Memory B cell (primary cell): ENCODE measurements around the gene TAF1B.

Source experiments
- ATAC-seq: fragments of 150-1000 bp; cut with Tn5 transposase; 2 replicates; pipeline ENCODE4 v1.10.0; 2021; ENCODE audit warnings: low read depth, mild to moderate bottlenecking, moderate library complexity
- DNase-seq, 2 donors: peaks; one replicate each; pipeline ENCODE4 v3.0.0; 2022; ENCODE audit warnings: low spot score in 2 of 2
- H3K27ac Mint-ChIP-seq: one replicate; pipeline ENCODE4 v1.8.0; 2022; ENCODE audit warnings: mild to moderate bottlenecking, moderate library complexity, mixed read lengths
- H3K27me3 Mint-ChIP-seq: one replicate; pipeline ENCODE4 v1.8.0; 2022; ENCODE audit warnings: mixed read lengths
- H3K36me3 Mint-ChIP-seq: one replicate; pipeline ENCODE4 v1.8.0; 2022; ENCODE audit warnings: mild to moderate bottlenecking, mixed read lengths
- H3K4me1 Mint-ChIP-seq: one replicate; pipeline ENCODE4 v1.8.0; 2022; ENCODE audit warnings: mixed read lengths
- H3K4me3 Mint-ChIP-seq: one replicate; pipeline ENCODE4 v1.8.0; 2022; ENCODE audit warnings: mild to moderate bottlenecking, moderate library complexity, mixed read lengths
- H3K9me3 Mint-ChIP-seq: one replicate; pipeline ENCODE4 v1.8.0; 2022; ENCODE audit warnings: mixed read lengths

Gene TAF1B

GRCh38 chr2:9803023-9803805 is 40.1 kb upstream of the TAF1B start:
- Mint-ChIP-seq H3K4me1 (peaks cover 21% of the 10 kb centered on the region), H3K27ac (no peak overlapping the region), H3K27me3 (peaks cover 7% of the 10 kb centered on the region), H3K4me3 (no peak overlapping the region), H3K36me3 (no peaks in the 10 kb centered on the region), H3K9me3 (no peaks in the 10 kb centered on the region)
- no peak for ATAC-seq
- no peak for DNase-seq

GRCh38 chr2:9805435-9806297 is 37.6 kb upstream of the TAF1B start:
- ATAC-seq (no peak), DNase-seq (no peak)
- Mint-ChIP-seq H3K36me3 (no peaks in the 10 kb centered on the region), H3K27me3 (peaks cover 6% of the 10 kb centered on the region), H3K4me1 (peaks cover 4% of the 10 kb centered on the region), H3K27ac (no peak overlapping the region), H3K9me3 (no peaks in the 10 kb centered on the region), H3K4me3 (no peak overlapping the region)

- no peak overlapping the region for H3K4me3 Mint-ChIP-seq
- peaks cover 2% of the 10 kb centered on the region for H3K4me1 Mint-ChIP-seq
- no peaks in the 10 kb centered on the region for H3K9me3 Mint-ChIP-seq
- no peak overlapping the region for H3K27ac Mint-ChIP-seq
- DNase-seq (no peak), ATAC-seq (no peak)
- no peaks in the 10 kb centered on the region for H3K36me3 Mint-ChIP-seq
- peaks cover 6% of the 10 kb centered on the region for H3K27me3 Mint-ChIP-seq
These were observed 37.0 kb upstream of the TAF1B start for GRCh38 chr2:9806298-9806610.

- peaks cover 6% of the 10 kb centered on the region for H3K27me3 Mint-ChIP-seq
- ATAC-seq (no peak), DNase-seq (no peak)
- no peaks in the 10 kb centered on the region for H3K4me1 Mint-ChIP-seq
- no peaks in the 10 kb centered on the region for H3K36me3 Mint-ChIP-seq
- no peak overlapping the region for H3K27ac Mint-ChIP-seq
- no peak overlapping the region for H3K4me3 Mint-ChIP-seq
- no peaks in the 10 kb centered on the region for H3K9me3 Mint-ChIP-seq
These were observed 36.6 kb upstream of the TAF1B start for GRCh38 chr2:9806656-9807055.

- Mint-ChIP-seq H3K27ac (no peak overlapping the region), H3K36me3 (no peaks in the 10 kb centered on the region), H3K4me3 (no peak overlapping the region), H3K27me3 (peaks cover 6% of the 10 kb centered on the region), H3K4me1 (no peaks in the 10 kb centered on the region), H3K9me3 (no peaks in the 10 kb centered on the region)
- no peak for ATAC-seq
- DNase-seq: no peak
These were observed 36.2 kb upstream of the TAF1B start for GRCh38 chr2:9807056-9807455.

GRCh38 chr2:9807555-9808305 is 35.5 kb upstream of the TAF1B start:
- no peak for DNase-seq
- H3K4me1 Mint-ChIP-seq: peaks cover under 1% of the 10 kb centered on the region
- no peak overlapping the region for H3K27ac Mint-ChIP-seq
- no peaks in the 10 kb centered on the region for H3K9me3 Mint-ChIP-seq
- H3K27me3 Mint-ChIP-seq: peaks cover 6% of the 10 kb centered on the region
- no peak overlapping the region for H3K4me3 Mint-ChIP-seq
- no peak for ATAC-seq
- no peaks in the 10 kb centered on the region for H3K36me3 Mint-ChIP-seq

GRCh38 chr2:9808334-9809063 is 34.8 kb upstream of the TAF1B start:
- no peaks in the 10 kb centered on the region for H3K9me3 Mint-ChIP-seq
- DNase-seq (no peak), ATAC-seq (no peak)
- no peak overlapping the region for H3K27ac Mint-ChIP-seq
- H3K4me1 Mint-ChIP-seq: peaks cover 3% of the 10 kb centered on the region
- H3K36me3 Mint-ChIP-seq: no peaks in the 10 kb centered on the region
- no peak overlapping the region for H3K4me3 Mint-ChIP-seq
- peaks cover 9% of the 10 kb centered on the region for H3K27me3 Mint-ChIP-seq

- H3K9me3 Mint-ChIP-seq: no peaks in the 10 kb centered on the region
- ATAC-seq (no peak), DNase-seq (no peak)
- no peak overlapping the region for H3K27ac Mint-ChIP-seq
- H3K4me3 Mint-ChIP-seq: no peak overlapping the region
- peaks cover 7% of the 10 kb centered on the region for H3K4me1 Mint-ChIP-seq
- no peaks in the 10 kb centered on the region for H3K36me3 Mint-ChIP-seq
- H3K27me3 Mint-ChIP-seq: peaks cover 10% of the 10 kb centered on the region
These were observed 34.3 kb upstream of the TAF1B start for GRCh38 chr2:9809064-9809356.

GRCh38 chr2:9809448-9810088 is 33.7 kb upstream of the TAF1B start:
- Mint-ChIP-seq H3K27me3 (peaks cover 10% of the 10 kb centered on the region), H3K36me3 (no peaks in the 10 kb centered on the region), H3K27ac (no peak overlapping the region), H3K4me3 (no peak overlapping the region), H3K4me1 (peaks cover 10% of the 10 kb centered on the region), H3K9me3 (no peaks in the 10 kb centered on the region)
- DNase-seq: no peak
- no peak for ATAC-seq

GRCh38 chr2:9811216-9811615 is 32.1 kb upstream of the TAF1B start:
- Mint-ChIP-seq H3K9me3 (no peaks in the 10 kb centered on the region), H3K27me3 (peaks cover 16% of the 10 kb centered on the region), H3K4me3 (no peak overlapping the region), H3K27ac (no peak overlapping the region), H3K4me1 (peaks cover 13% of the 10 kb centered on the region), H3K36me3 (no peaks in the 10 kb centered on the region)
- no peak for DNase-seq
- no peak for ATAC-seq

- Mint-ChIP-seq H3K36me3 (no peaks in the 10 kb centered on the region), H3K27me3 (peaks cover 16% of the 10 kb centered on the region), H3K9me3 (no peaks in the 10 kb centered on the region), H3K4me1 (peaks cover 13% of the 10 kb centered on the region), H3K4me3 (no peak overlapping the region), H3K27ac (no peak overlapping the region)
- no peak for DNase-seq
- no peak for ATAC-seq
These were observed 31.4 kb upstream of the TAF1B start for GRCh38 chr2:9811679-9812511.

- H3K9me3 Mint-ChIP-seq: no peaks in the 10 kb centered on the region
- H3K4me3 Mint-ChIP-seq: no peak overlapping the region
- no peak overlapping the region for H3K27ac Mint-ChIP-seq
- H3K4me1 Mint-ChIP-seq: peaks cover 13% of the 10 kb centered on the region
- H3K27me3 Mint-ChIP-seq: peaks cover 13% of the 10 kb centered on the region
- ATAC-seq (no peak), DNase-seq (no peak)
- H3K36me3 Mint-ChIP-seq: no peaks in the 10 kb centered on the region
These were observed 30.3 kb upstream of the TAF1B start for GRCh38 chr2:9812945-9813311.
